Uterus (tissue), 2 donors: Measurements from ENCODE around the gene DLK2.

Experiments
- POLR2A ChIP-seq, 2 donors: fragments of 450-650 bp; IDR thresholded peaks; one replicate each; pipeline ENCODE4 v1.6.1; 2016; ENCODE audit warnings: antibody characterized with exemption in 2 of 2, mild to moderate bottlenecking in 1 of 2, moderate library complexity in 1 of 2
- TF ChIP-seq, protein P1 (sequence below), 4 experiments: fragments of 200-600 bp in 2 of 4; fragments of 450-650 bp in 2 of 4; sonication (generic) in 2 of 4; IDR thresholded peaks; one replicate each; pipeline ENCODE4 v1.5.1; 2016 to 2019; ENCODE audit warnings: antibody characterized with exemption in 4 of 4, mild to moderate bottlenecking in 2 of 4, moderate library complexity in 1 of 4

DNA sequence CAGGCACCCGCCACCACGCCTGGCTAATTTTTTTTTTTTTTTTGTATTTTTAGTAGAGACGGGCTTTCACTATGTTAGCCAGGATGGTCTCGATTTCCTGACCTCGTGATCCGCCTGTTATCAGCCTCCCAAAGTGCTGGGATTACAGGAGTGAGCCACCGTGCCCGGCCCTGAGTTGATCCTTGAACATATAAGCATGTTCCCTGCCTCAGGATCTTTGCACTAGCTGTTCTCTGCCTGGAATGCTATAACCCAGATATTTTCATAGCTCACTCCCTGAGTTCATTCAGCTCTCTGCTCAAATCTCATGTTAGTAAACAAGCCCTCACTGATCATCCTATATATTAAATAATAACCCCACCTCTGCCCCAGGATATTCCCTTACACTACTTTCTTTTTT, 9.0 kb upstream of the DLK2 start:
- TF ChIP-seq POLR2A (IDR thresholded peaks at IDR 0.05), result no peak
- TF ChIP-seq, protein P1, sequence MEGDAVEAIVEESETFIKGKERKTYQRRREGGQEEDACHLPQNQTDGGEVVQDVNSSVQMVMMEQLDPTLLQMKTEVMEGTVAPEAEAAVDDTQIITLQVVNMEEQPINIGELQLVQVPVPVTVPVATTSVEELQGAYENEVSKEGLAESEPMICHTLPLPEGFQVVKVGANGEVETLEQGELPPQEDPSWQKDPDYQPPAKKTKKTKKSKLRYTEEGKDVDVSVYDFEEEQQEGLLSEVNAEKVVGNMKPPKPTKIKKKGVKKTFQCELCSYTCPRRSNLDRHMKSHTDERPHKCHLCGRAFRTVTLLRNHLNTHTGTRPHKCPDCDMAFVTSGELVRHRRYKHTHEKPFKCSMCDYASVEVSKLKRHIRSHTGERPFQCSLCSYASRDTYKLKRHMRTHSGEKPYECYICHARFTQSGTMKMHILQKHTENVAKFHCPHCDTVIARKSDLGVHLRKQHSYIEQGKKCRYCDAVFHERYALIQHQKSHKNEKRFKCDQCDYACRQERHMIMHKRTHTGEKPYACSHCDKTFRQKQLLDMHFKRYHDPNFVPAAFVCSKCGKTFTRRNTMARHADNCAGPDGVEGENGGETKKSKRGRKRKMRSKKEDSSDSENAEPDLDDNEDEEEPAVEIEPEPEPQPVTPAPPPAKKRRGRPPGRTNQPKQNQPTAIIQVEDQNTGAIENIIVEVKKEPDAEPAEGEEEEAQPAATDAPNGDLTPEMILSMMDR (IDR thresholded peaks at IDR 0.05), result no peak
